ENCODE data around the gene STXBP6. TPM values are rescaled to one million over a fixed set of nuclear protein-coding genes. Genes with fewer than 3 reads are reported as not detected.

The STXBP6 gene
- total RNA-seq, 1 donor from 2014 or later: 11.0 TPM

- Histone ChIP-seq H4K20me1 (ENCODE audit: low read depth) (no peaks in the 10 kb centered on the region), H3K9ac (no peak overlapping the region), H3K4me2 (no peak overlapping the region), H2AFZ (replicated peaks) (no peak overlapping the region), H3K27me3 (no peaks in the 10 kb centered on the region), H3K9me3 (ENCODE audit: low read depth) (no peaks in the 10 kb centered on the region), H3K4me3 (no peak overlapping the region), H3K4me1 (no peaks in the 10 kb centered on the region), H3F3A (ENCODE audit: low read depth) (no peaks in the 10 kb centered on the region), H3K79me2 (ENCODE audit: low read depth) (no peaks in the 10 kb centered on the region), H3K36me3 (no peaks in the 10 kb centered on the region), H3K27ac (no peak overlapping the region)
- no peaks in the 10 kb centered on the region for H3K27me3 Mint-ChIP-seq (ENCODE audit: insufficient read depth, low read depth)
- H3K27ac Mint-ChIP-seq: no peak overlapping the region
- no peaks in the 10 kb centered on the region for H3K36me3 Mint-ChIP-seq
- peaks cover 2% of the 10 kb centered on the region for H3K9me3 Mint-ChIP-seq
- TF ChIP-seq EZH2 (IDR thresholded peaks at IDR 0.05): no peak
- no peak for TF ChIP-seq EZH2phosphoT487 (IDR thresholded peaks at IDR 0.05)
- no peak for TF ChIP-seq CTCF (IDR thresholded peaks at IDR 0.05)
- no peak overlapping the region for H3K4me3 Mint-ChIP-seq
- no peak for DNase-seq (ENCODE audit: low spot score)
- peaks cover 4% of the 10 kb centered on the region for H3K4me1 Mint-ChIP-seq
These were observed 122.1 kb downstream of the STXBP6 start for GRCh38 chr14:24927809-24928208.

- H2AFZ ChIP-seq (replicated peaks): no peak overlapping the region
- H3K27ac ChIP-seq: no peak overlapping the region
- H3K4me1 ChIP-seq: no peaks in the 10 kb centered on the region
- no peaks in the 10 kb centered on the region for H3K9me3 ChIP-seq (ENCODE audit: low read depth)
- Mint-ChIP-seq H3K36me3 (no peaks in the 10 kb centered on the region), H3K4me1 (peaks cover 4% of the 10 kb centered on the region), H3K4me3 (no peak overlapping the region), H3K27me3 (ENCODE audit: insufficient read depth, low read depth) (no peaks in the 10 kb centered on the region), H3K9me3 (peaks cover 2% of the 10 kb centered on the region), H3K27ac (no peak overlapping the region)
- TF ChIP-seq EZH2 (IDR thresholded peaks at IDR 0.05) (no peak), EZH2phosphoT487 (IDR thresholded peaks at IDR 0.05) (no peak), CTCF (IDR thresholded peaks at IDR 0.05) (no peak)
- H3K9ac ChIP-seq: no peak overlapping the region
- no peak for DNase-seq (ENCODE audit: low spot score)
- no peaks in the 10 kb centered on the region for H3F3A ChIP-seq (ENCODE audit: low read depth)
- H3K4me3 ChIP-seq: no peak overlapping the region
- no peaks in the 10 kb centered on the region for H3K27me3 ChIP-seq
- H3K36me3 ChIP-seq: no peaks in the 10 kb centered on the region
- H4K20me1 ChIP-seq (ENCODE audit: low read depth): no peaks in the 10 kb centered on the region
- no peaks in the 10 kb centered on the region for H3K79me2 ChIP-seq (ENCODE audit: low read depth)
- H3K4me2 ChIP-seq: no peak overlapping the region
These were observed 124.1 kb downstream of the STXBP6 start for GRCh38 chr14:24925771-24926374.

GRCh38 chr14:24924544-24924943, 125.4 kb downstream of the STXBP6 start:
- no peak for TF ChIP-seq EZH2 (IDR thresholded peaks at IDR 0.05)
- no peak for TF ChIP-seq EZH2phosphoT487 (IDR thresholded peaks at IDR 0.05)
- TF ChIP-seq CTCF (IDR thresholded peaks at IDR 0.05): no peak
- Histone ChIP-seq H3K27me3 (no peaks in the 10 kb centered on the region), H3K4me3 (no peak overlapping the region), H4K20me1 (ENCODE audit: low read depth) (no peaks in the 10 kb centered on the region), H3K9ac (no peak overlapping the region), H3K4me2 (no peak overlapping the region), H3K4me1 (no peaks in the 10 kb centered on the region), H2AFZ (replicated peaks) (no peak overlapping the region), H3K36me3 (no peaks in the 10 kb centered on the region), H3K79me2 (ENCODE audit: low read depth) (no peaks in the 10 kb centered on the region), H3F3A (ENCODE audit: low read depth) (no peaks in the 10 kb centered on the region), H3K27ac (no peak overlapping the region), H3K9me3 (ENCODE audit: low read depth) (no peaks in the 10 kb centered on the region)
- no peak for DNase-seq (ENCODE audit: low spot score)
- Mint-ChIP-seq H3K36me3 (no peaks in the 10 kb centered on the region), H3K27ac (no peak overlapping the region), H3K4me3 (no peak overlapping the region), H3K9me3 (no peaks in the 10 kb centered on the region), H3K27me3 (ENCODE audit: insufficient read depth, low read depth) (no peaks in the 10 kb centered on the region), H3K4me1 (peaks cover 4% of the 10 kb centered on the region)

Measured in neural progenitor cell (in vitro differentiated cells).